ENCODE measurements around the gene CD81. TPM values are rescaled to one million over a fixed set of nuclear protein-coding genes. Genes with fewer than 3 reads are reported as not detected.

Gene CD81
- total RNA-seq, 2 experiments from 2014 or later: 192 TPM

DNA sequence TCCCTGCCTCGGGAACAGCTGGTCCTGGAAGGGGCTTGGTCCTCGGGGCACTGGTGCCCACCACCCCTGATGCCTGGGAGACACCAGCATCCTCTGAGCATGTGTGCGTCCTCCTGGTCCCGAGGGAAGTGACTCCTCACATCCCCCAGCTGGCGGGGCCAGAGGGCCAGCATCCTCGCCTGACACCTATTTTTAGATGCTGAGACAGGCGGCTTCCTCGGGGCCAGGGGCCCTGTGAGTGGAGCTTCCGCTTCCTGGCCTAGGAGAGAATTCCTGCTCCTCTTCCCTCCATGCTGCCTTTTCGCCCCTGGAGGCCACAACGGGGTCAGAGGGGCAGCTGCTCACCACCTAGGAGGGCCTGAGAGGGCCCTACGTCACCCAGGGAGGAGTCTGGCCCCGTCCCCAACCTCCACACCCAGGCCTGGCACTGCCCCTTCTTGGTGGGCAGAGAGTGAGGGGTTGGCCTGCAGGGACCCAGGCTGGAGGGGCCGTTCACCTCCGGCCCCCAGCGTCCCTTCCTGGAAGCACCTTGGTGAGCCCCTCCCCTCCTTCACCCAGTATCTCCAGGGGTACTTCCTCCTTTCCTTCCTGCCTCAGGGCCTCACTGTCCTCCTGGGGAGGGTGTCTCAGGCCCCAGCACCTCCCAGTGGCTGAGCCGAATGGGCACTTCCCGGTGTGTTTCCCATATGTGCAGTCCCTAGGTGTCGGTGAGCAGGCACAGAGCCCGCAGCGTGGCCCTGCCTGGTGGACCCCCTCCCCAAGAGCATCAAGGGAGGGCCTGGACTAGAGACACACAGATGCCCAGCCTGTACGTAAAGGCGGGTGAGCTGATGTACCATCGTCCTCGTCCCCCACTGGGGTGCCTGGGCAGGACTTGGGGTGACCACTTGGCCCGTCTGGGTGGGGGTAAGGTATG, 6.1 kb downstream of the CD81 start:
- Mint-ChIP-seq H3K4me3 (no peak overlapping the region), H3K36me3 (ENCODE audit: low read depth) (peaks cover 13% of the 10 kb centered on the region), H3K4me1 (peaks cover 77% of the 10 kb centered on the region), H3K27me3 (no peaks in the 10 kb centered on the region), H3K27ac (no peak overlapping the region), H3K9me3 (no peaks in the 10 kb centered on the region)
- ChIA-PET CTCF (interaction anchor here (0.9 to 1.6 kb wide), 2 partner anchors 17 kb away, joined by 3 to 5 read pairs; partner anchors contain the start of gene TSSC4), POLR2A (interaction anchor here (1.0 to 1.4 kb wide), 2 partner anchors 16 to 18 kb away, joined by 4 to 5 read pairs; partner anchors contain the start of gene TSSC4)
- no peak for DNase-seq

DNA sequence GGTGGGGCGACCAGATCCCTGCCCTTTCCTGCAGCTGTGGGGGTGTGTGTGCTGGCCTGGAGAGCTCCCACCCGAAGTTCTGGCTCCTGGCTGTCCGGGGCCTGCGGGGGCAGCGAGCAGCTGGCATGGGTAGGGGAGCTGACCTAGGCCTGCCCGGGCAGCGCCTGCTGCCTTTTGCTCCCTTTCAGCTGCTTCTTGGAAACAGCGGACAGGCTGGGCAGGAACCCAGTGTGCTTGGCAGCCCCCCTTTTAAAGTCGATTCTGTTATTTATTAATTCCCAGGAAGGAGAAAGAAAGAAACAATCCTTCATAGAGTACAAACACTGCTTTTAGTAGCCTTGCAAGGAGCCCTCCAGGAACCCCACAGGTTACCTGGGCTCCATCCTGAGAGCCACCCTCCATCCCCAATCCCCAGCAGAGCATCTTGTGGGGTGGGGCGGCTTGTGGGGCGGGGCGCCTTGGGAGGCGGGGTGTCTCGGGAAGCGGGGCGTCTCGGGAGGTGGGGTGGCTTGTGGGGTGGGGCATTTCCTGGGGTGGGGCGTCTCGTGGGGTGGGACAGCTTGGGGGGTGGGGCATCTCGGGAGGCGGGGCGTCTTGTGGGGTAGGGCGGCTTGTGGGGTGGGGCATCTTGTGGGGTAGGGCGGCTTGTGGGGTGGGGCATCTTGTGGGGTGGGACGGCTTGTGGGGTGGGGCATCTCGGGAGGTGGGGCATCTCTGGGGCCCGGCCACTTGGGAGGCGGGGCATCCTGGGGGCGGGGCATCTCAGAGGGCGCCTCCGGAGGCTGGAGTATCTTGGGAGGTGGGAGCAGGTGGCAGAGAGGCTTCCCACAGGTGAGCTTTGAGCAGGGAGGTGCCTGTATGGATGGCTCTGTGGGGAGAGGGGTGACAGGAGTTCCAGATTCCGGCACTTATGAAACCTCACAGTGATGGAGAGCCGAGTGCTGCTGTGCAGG, 7.0 kb downstream of the CD81 start:
- H3K4me3 Mint-ChIP-seq: no peak overlapping the region

DNA sequence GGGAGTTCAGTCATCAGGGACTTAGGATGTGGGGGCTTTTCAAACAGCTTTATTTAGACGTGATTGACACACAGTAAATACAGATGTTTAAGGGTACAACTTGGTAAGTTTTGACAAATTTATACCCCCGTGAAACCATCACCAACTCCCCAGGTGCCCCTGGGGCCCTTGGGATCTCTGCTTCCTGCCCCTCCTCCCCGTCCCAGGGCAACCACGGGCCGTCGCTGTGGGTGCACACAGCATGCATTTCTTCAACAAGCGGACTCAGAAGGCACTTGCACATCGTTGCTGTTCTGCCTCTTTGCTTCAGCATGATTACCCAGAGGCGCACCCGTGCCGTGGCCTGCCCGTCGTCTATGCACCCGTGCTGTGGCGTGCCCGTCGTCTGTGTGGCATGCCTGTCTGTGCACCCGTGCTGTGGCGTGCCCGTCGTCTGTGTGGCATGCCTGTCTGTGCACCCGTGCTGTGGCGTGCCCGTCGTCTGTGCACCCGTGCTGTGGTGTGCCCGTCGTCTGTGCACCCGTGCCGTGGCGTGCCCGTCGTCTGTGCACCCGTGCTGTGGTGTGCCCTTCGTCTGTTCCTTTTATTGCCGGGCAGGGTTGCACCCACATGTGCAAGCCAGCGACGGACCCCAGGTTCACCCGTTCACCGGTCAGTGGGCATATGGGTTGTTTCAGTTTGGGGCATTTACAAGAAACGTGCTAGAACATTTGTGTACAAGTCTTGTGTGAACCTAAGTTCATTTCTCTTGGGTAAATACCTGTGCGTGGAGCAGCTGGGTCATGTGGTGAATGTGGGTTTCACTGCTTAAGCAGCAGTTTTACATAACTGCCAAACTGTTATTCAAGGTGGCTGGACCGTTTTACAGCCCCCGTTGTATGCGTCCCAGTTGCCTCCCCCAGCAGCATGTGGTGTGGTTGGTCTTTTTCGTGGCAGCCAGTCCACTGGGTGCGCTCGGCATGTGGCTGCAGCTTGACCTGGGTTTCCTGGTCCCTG, 8.3 kb downstream of the CD81 start:
- Mint-ChIP-seq H3K4me1 (peaks cover 76% of the 10 kb centered on the region), H3K27ac (peak overlapping the region; percentile 67), H3K4me3 (no peak overlapping the region), H3K27me3 (no peaks in the 10 kb centered on the region), H3K36me3 (ENCODE audit: low read depth) (peaks cover 3% of the 10 kb centered on the region), H3K9me3 (no peaks in the 10 kb centered on the region)
- ChIA-PET POLR2A (interaction anchor here (0.7 to 3.6 kb wide), 3 partner anchors 8 to 15 kb away, joined by 3 to 52 read pairs (median 23); partner anchors contain the start of genes CD81 and TSSC4), CTCF (interaction anchor here (1.0 to 2.3 kb wide), 3 partner anchors 11 to 15 kb away, joined by 4 to 23 read pairs (median 5); partner anchors contain the start of gene TSSC4)
- DNase-seq: no peak

More for the DNA sequence above, 7.0 kb downstream of the CD81 start:
- CTCF ChIA-PET: interaction anchor here (1.0 to 1.6 kb wide), 2 partner anchors 10 to 17 kb away, joined by 4 to 5 read pairs; partner anchors contain the start of gene TSSC4
- Mint-ChIP-seq H3K36me3 (ENCODE audit: low read depth) (peaks cover 7% of the 10 kb centered on the region), H3K9me3 (no peaks in the 10 kb centered on the region), H3K27me3 (no peaks in the 10 kb centered on the region), H3K4me1 (peaks cover 75% of the 10 kb centered on the region), H3K27ac (peak overlapping the region; percentile 63)
- POLR2A ChIA-PET: interaction anchor here (1.4 kb wide), 1 partner anchor 15 kb away, joined by 5 read pairs; no protein-coding TSS in a partner anchor
- DNase-seq: peak; percentile 43

DNA sequence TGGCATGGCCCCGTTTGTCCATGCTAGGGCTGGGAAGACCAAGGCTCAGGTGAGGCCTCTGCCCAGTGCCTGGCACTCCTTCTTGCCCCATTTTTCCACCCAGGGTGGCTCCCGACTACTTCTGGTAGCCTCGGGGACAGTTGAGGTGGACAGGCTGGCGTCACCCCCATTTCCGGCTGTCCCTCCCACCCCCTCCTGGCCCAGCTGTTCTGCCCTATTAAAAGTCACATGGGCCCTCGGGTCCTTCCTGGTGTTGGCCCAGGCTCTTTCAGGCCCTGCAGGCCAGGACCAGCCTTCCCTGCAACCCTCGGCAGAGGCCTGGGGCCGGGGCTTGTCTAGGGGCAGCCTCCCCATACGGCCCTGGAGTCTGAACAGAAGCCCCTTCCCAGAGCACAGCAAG, 9.5 kb downstream of the CD81 start:
- peaks cover 69% of the 10 kb centered on the region for H3K4me1 Mint-ChIP-seq
- H3K4me3 Mint-ChIP-seq: no peak overlapping the region
- ChIA-PET CTCF (interaction anchor here (2.3 to 2.4 kb wide), 2 partner anchors 13 to 81 kb away, joined by 16 to 23 read pairs; partner anchors contain the start of gene TSSC4), POLR2A (interaction anchor here (1.1 to 3.6 kb wide), 4 partner anchors 9 to 15 kb away, joined by 3 to 52 read pairs (median 13); partner anchors contain the start of genes CD81 and TSSC4)
- DNase-seq: no peak
- no peaks in the 10 kb centered on the region for H3K9me3 Mint-ChIP-seq
- H3K36me3 Mint-ChIP-seq (ENCODE audit: low read depth): no peaks in the 10 kb centered on the region
- no peak overlapping the region for H3K27ac Mint-ChIP-seq
- H3K27me3 Mint-ChIP-seq: no peaks in the 10 kb centered on the region

DNA sequence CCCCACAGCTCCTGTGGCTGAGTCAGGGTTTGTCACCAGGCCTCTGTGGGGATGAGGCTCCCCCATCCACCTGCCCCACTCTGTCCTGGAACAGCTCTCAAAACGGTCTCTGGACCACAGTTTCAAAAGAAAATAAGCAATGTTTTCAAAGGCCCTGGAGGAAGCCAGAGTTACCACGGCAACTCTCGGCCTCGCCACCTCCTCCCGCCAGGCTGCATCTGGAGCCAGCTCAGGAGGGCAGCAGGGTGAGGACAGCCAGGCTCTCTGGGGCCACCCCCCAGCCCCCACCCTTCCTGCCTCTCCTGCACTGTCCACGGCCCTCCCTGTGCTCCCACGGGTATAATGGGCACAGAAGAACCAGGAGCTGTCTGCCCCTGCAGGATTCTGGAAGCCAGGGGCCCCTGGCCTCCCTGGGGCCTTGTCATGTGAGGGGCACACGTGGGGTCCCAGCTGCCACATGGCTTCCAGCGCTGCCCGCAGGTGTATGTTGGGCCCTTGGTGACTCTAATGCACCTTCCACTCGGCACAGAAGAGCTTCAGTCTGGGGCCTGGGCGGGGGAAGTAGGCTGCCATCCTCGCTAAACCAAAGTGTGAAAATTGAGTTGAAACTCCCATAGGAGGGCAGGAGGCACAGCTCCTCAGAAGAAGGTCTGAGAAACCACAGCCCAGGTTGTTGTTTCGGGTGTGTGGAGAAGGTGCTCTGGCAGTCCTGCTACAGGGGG, 10.3 kb downstream of the CD81 start:
- CTCF ChIA-PET: interaction anchor here (0.8 to 2.4 kb wide), 6 partner anchors 11 to 86 kb away, joined by 3 to 23 read pairs (median 8); partner anchors contain the start of genes C11orf21, TSPAN32 and TSSC4
- POLR2A ChIA-PET: interaction anchor here (0.9 to 3.6 kb wide), 6 partner anchors 9 to 83 kb away, joined by 3 to 52 read pairs (median 3); partner anchors contain the start of genes CD81 and TSSC4
- peak; percentile 42 for DNase-seq
- H3K9me3 Mint-ChIP-seq: no peaks in the 10 kb centered on the region
- H3K27me3 Mint-ChIP-seq: no peaks in the 10 kb centered on the region
- peaks cover 67% of the 10 kb centered on the region for H3K4me1 Mint-ChIP-seq
- H3K4me3 Mint-ChIP-seq: no peak overlapping the region
- no peaks in the 10 kb centered on the region for H3K36me3 Mint-ChIP-seq (ENCODE audit: low read depth)
- peak overlapping the region; percentile 76 for H3K27ac Mint-ChIP-seq

DNA sequence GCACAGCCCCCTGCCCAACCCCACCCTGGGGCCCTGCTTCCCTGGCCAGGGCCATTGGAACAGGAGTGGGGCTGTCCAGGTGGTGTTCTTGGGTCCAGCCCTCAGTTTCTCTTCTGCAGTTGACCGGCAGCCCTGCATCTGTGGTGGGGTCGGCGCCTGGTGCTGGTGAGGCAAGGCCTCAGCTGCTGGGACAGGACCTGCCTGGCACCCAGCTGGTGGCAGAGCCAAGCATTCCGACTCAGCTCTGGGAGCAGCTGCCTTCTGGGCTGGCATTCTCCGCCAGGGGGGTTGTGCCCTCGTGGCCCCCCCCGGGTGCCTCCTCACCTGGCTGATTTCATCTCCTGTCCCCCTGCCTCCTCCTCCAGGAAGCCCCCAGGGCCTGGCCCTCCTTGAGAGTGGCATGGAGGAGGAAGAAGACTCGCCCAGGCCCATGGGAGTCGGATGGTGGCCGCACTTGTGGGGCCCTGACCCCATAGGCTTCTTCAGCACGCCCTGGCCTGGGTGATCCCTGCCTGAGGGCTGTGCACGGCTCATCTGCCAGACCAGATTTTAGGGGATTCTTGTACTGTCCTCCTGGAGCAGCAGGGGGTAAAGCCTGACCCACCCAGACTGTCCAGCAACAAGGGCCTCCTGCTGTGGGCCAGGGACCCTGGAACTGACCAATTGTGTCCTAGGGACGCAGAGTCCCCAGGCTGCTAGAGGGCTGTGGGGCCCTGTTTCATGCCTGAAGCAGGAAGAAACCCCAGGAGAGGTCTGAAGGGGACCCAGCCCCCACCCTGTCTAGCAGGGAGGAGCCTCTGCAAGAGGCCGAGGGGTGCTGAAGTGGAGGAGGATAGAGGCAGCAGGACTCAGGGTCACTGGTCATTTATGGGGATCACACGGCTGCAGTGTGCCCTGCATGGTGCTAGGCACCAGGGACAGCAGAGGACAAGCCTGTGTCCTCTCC, 11.6 kb downstream of the CD81 start:
- Mint-ChIP-seq H3K27ac (peak overlapping the region; percentile 65), H3K4me1 (peaks cover 58% of the 10 kb centered on the region), H3K9me3 (no peaks in the 10 kb centered on the region), H3K4me3 (no peak overlapping the region), H3K36me3 (ENCODE audit: low read depth) (no peaks in the 10 kb centered on the region), H3K27me3 (no peaks in the 10 kb centered on the region)
- POLR2A ChIA-PET: interaction anchor here (1.4 to 3.6 kb wide), 3 partner anchors 11 to 20 kb away, joined by 3 to 52 read pairs (median 23); partner anchors contain the start of genes CD81 and TSSC4
- DNase-seq: no peak
- CTCF ChIA-PET: interaction anchor here (0.9 to 2.4 kb wide), 4 partner anchors 31 to 83 kb away, joined by 4 to 16 read pairs (median 8); no protein-coding TSS in a partner anchor

DNA sequence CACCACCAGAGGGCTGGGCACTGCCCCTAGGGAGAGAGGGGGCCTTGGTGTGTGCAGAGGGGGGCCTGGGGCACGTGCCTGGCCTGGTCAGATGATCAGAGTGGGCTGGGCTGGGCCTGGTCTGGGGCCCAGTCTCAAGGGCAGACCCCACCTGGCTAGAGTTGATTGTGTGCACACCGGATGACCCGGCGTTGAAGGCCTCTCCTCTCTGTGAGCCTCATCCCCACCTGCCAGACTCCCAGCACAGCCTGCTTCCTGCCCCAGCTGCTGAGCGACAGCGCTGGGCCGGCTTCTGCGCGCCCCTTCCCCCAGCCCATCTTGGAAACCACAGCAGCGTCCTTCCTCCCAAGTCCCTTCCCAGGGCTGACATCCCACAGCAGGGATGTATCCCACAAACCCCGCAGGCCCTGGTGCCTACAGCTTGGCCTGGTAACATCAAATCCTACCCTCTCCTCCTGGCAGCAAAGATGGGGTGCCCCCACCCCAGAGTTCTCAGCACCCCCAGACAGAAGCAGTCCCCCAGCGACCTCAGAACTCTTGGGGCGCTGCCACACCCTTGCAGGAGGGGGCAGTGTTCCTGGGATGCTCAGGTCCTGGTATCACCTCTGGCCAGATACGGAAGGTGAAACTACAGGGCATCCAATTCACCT, 12.4 kb downstream of the CD81 start:
- POLR2A ChIA-PET: interaction anchor here (1.5 kb wide), 1 partner anchor 11 kb away, joined by 5 read pairs; the partner anchor contains the start of gene TSSC4

DNA sequence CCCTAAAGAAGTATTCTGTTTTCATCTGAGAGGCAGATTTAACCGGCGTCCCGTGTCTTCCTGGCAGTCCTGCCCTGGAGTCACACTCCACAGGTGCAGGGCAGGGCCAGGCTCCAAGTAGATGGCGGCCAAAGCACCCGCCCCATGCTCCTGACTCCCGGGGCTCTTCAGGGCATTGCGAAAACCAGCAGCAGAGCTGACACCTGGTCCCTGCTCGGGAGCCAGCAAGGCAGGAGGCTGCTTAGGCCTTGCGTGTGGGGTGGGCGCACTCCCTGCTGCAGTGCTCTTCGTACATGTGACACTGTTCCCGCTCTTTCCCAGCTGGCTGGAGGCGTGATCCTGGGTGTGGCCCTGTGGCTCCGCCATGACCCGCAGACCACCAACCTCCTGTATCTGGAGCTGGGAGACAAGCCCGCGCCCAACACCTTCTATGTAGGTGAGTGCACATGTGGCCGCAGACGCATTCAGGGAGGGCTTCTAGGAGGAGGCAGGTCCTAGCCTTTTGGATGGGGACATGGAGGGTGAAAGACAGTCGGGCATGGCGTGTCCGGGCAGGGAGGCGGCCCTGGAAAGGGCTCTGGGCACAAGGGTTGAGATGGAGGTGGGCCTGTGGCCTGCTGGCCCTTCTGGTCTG, 13.1 kb downstream of the CD81 start:
- H3K4me1 Mint-ChIP-seq: peaks cover 54% of the 10 kb centered on the region
- ChIA-PET POLR2A (interaction anchor here (1.4 to 1.5 kb wide), 2 partner anchors 10 to 12 kb away, joined by 3 to 5 read pairs; partner anchors contain the start of gene TSSC4), CTCF (no interaction called here)
- H3K36me3 Mint-ChIP-seq (ENCODE audit: low read depth): no peaks in the 10 kb centered on the region
- no peaks in the 10 kb centered on the region for H3K27me3 Mint-ChIP-seq
- DNase-seq: no peak
- H3K9me3 Mint-ChIP-seq: no peaks in the 10 kb centered on the region
- H3K4me3 Mint-ChIP-seq: no peak overlapping the region
- H3K27ac Mint-ChIP-seq: no peak overlapping the region

More for the DNA sequence above, 12.4 kb downstream of the CD81 start:
- CTCF ChIA-PET: no interaction called here
- H3K9me3 Mint-ChIP-seq: no peaks in the 10 kb centered on the region
- H3K36me3 Mint-ChIP-seq (ENCODE audit: low read depth): no peaks in the 10 kb centered on the region
- peak overlapping the region; percentile 65 for H3K27ac Mint-ChIP-seq
- DNase-seq: no peak
- no peak overlapping the region for H3K4me3 Mint-ChIP-seq
- H3K4me1 Mint-ChIP-seq: peaks cover 56% of the 10 kb centered on the region
- no peaks in the 10 kb centered on the region for H3K27me3 Mint-ChIP-seq

DNA sequence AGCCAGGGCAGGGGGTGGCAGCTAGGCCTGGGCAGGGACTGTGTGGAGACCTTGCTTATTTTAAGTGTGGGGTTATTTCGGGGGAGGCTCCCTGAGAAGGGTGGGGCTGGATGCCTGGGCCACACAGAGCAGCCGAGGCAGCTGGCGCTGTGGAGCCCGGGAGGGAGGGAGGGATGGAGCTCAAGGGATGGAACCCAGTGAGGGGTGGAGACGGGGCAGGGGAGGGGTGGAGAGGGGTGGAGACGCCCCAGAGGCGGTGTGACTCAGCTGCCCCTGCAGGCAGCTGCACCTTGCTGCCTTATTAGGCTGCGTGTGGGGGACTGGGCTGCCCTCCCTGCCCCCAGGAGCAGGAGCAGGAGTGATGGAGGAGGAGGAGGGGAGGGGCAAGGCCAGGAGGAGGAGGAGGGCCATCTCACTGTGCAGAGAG, 13.6 kb downstream of the CD81 start:
- Mint-ChIP-seq H3K4me3 (no peak overlapping the region), H3K27me3 (no peaks in the 10 kb centered on the region), H3K27ac (no peak overlapping the region), H3K9me3 (no peaks in the 10 kb centered on the region), H3K4me1 (peaks cover 48% of the 10 kb centered on the region), H3K36me3 (ENCODE audit: low read depth) (no peaks in the 10 kb centered on the region)
- POLR2A ChIA-PET: interaction anchor here (1.4 to 1.5 kb wide), 2 partner anchors 9 to 13 kb away, joined by 3 to 5 read pairs; partner anchors contain the start of gene TSSC4
- CTCF ChIA-PET: no interaction called here
- no peak for DNase-seq
